NCI-H69 (cell line): Measurements from ENCODE around the gene GPR161.

Experiments
- DNase-seq: peaks from one replicate; lab custom pipeline; 2025; lab: John Stamatoyannopoulos, UW

Gene GPR161

DNA sequence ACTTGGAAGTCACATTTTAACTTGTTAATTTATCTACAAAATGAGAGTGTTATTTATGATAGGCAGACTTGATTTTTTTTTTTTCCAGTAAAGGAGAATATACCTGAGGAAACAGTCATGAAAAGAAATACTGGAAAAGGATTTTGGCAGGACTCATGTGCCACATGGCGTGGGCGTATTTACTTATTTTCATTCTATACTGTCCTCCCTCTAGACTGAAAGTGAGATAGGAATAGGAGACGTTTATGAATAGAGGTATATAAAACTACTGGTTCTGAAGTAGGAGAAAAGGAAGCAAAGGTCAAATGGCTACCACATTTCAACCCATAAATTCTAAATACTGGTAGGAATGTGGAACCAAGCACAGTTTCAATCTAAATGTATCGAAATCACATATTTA, 105.1 kb downstream of the GPR161 start:
- no peak for DNase-seq

GRCh38 chr1:168031198-168031597, 105.5 kb downstream of the GPR161 start:
- no peak for DNase-seq
